MM.1S (cell line): ENCODE data around the gene HSF2.
A peak's percentile ranks its signal among the peaks of the same experiment; 100 is the strongest.

ENCODE experiments used
- DNase-seq: peaks from one replicate; pipeline ENCODE4 v3.0.0-alpha.2; 2015
- H2AFZ ChIP-seq: fragments of 300-600 bp; sonication (generic); 2 replicates; pipeline ENCODE4 v1.6.0; 2016; ENCODE audit warnings: antibody characterized with exemption, low read length
- H3F3A ChIP-seq: fragments of 300-600 bp; sonication (generic); 2 replicates; pipeline ENCODE4 v1.6.1; 2016; ENCODE audit warnings: mild to moderate bottlenecking, antibody characterized with exemption, low read length, moderate library complexity, mixed read lengths; ENCODE audit not compliant: insufficient read depth
- H3K27ac ChIP-seq: fragments of 300-600 bp; sonication (generic); 2 replicates; pipeline ENCODE4 v1.5.1; 2016; ENCODE audit warnings: mild to moderate bottlenecking, low read length
- H3K27me3 ChIP-seq: fragments of 300-600 bp; sonication (generic); replicated peaks from 2 replicates; pipeline ENCODE4 v1.6.0; 2016; ENCODE audit warnings: low read length; ENCODE audit not compliant: insufficient read depth
- H3K36me3 ChIP-seq: fragments of 300-600 bp; sonication (generic); replicated peaks from 2 replicates; pipeline ENCODE4 v1.6.1; 2016; ENCODE audit warnings: mild to moderate bottlenecking, low read length, mixed read lengths; ENCODE audit not compliant: insufficient read depth
- H3K4me1 ChIP-seq: fragments of 300-600 bp; sonication (generic); 2 replicates; pipeline ENCODE4 v1.6.1; 2016; ENCODE audit warnings: low read length, mixed read lengths
- H3K4me2 ChIP-seq: fragments of 300-600 bp; sonication (generic); 2 replicates; pipeline ENCODE4 v1.6.0; 2016; ENCODE audit warnings: low read depth, low read length
- H3K4me3 ChIP-seq: fragments of 300-600 bp; sonication (generic); 2 replicates; pipeline ENCODE4 v1.5.1; 2016; ENCODE audit warnings: low read length, mixed read lengths
- H3K79me2 ChIP-seq: fragments of 300-600 bp; sonication (generic); 2 replicates; pipeline ENCODE4 v1.6.1; 2016; ENCODE audit warnings: mixed run types, low read length, mixed read lengths
- H3K9ac ChIP-seq: fragments of 300-600 bp; sonication (generic); 2 replicates; pipeline ENCODE4 v1.6.1; 2016; ENCODE audit warnings: low read length, mixed read lengths
- H3K9me2 ChIP-seq: fragments of 300-600 bp; sonication (generic); replicated peaks from 2 replicates; pipeline ENCODE4 v1.6.1; 2016; ENCODE audit warnings: mild to moderate bottlenecking, low read length, mixed read lengths; ENCODE audit not compliant: insufficient read depth
- H3K9me3 ChIP-seq: fragments of 300-600 bp; sonication (generic); replicated peaks from 2 replicates; pipeline ENCODE4 v1.6.1; 2016; ENCODE audit warnings: mild to moderate bottlenecking, low read length, mixed read lengths; ENCODE audit not compliant: insufficient read depth
- H4K20me1 ChIP-seq: fragments of 300-600 bp; sonication (generic); 2 replicates; pipeline ENCODE4 v1.6.1; 2016; ENCODE audit warnings: mild to moderate bottlenecking, low read length, moderate library complexity, mixed read lengths; ENCODE audit not compliant: insufficient read depth
- EZH2 ChIP-seq: fragments of 300-600 bp; sonication (generic); optimal IDR thresholded peaks from 2 replicates; pipeline ENCODE3; 2017; ENCODE audit warnings: low read depth, mild to moderate bottlenecking, antibody characterized with exemption, low read length, mixed read lengths
- EZH2phosphoT487 ChIP-seq: fragments of 300-600 bp; sonication (generic); IDR thresholded peaks from 2 replicates; pipeline ENCODE4 v1.6.1; 2018; ENCODE audit warnings: antibody characterized with exemption, low read length
- TF ChIP-seq, protein P1 (sequence below): fragments of 300-600 bp; sonication (generic); IDR thresholded peaks from 2 replicates; pipeline ENCODE4 v1.5.1; 2016; ENCODE audit warnings: antibody characterized with exemption, low read length, mixed read lengths

Gene HSF2

DNA sequence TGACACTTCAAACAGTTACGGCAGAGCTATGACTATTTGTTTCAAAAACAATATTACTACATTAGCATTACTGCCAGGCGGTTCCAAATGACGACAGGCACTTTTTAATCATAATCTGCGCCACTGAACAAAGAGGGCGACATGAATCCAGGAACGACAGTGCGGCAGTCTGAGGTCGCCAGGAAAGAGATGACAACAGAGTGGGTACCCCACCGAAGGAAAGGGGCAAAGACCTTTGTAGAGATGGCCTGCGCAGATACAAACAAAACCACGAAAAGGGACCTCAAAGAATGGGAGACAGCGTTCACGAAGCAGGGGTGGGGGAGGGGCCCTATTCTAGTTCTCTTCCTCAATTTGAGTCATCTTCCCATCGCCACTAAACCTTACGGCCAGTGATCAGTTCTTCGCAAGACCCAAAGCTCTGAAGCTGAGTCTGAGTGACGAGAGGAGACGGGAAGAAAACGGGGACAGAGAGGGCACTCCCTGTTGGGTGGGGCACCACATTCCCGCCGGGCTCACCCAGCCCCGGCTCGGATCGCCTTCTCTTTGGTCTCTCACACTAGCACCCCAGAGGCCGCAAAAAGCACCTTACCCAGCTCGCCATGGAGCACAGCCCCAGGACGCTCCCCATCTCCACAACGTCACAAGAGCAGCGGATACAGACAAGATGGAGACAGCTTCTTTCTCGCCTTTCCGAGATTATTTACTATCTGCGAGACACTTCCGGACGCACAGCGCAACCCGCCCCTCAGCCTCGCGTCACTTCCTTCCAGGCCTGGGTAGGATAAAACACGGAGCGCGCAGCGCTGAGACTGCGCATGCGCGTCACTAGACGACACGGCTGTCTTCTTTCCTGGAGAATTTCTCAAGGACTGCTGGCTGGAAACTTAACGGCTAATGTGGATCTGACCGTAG lies 71.9 kb downstream of the HSF2 start, which contains the start of gene SERINC1:
TSS of gene SERINC1 (minus strand) at position 701 of the 915 bp plus-strand sequence. CDS start at position 631, 70 bp downstream.
- Histone ChIP-seq H4K20me1 (0 out of 2 replicates have a peak, but pooled peaks cover 3% of the 10 kb centered on the region), H3F3A (no peaks in the 10 kb centered on the region), H3K9me3 (no peaks in the 10 kb centered on the region), H3K27ac (peak within 1 kb of the TSS; percentile 75), H3K27me3 (no peaks in the 10 kb centered on the region), H3K36me3 (no peaks in the 10 kb centered on the region), H3K4me2 (peak within 1 kb of the TSS; percentile 87), H3K79me2 (peaks cover 53% of the 10 kb centered on the region), H3K4me1 (0 out of 2 replicates have a peak, but pooled peaks cover 7% of the 10 kb centered on the region), H3K9ac (peak within 1 kb of the TSS; percentile 90), H2AFZ (peak within 1 kb of the TSS; percentile 55), H3K4me3 (peak within 1 kb of the TSS; percentile 97), H3K9me2 (no peaks in the 10 kb centered on the region)
- TF ChIP-seq EZH2: no peak
- peak; percentile 95 for DNase-seq

DNA sequence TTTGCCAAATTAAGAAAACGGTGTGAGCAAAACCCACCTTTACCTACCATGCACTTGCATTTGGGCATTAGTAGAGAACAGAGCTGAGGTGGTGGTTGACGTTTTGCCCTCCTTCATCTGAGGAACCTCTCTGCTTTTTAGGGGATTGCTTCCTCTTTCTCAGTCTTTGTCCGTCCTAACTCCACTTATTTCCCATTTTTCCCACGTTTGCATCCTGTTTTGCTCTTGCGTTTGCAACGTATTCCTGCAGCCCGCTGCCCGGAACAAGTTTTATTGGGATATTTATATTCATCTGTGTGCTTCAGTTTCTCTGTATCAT lies 72.5 kb downstream of the HSF2 start:
- Histone ChIP-seq H3K9me2 (no peaks in the 10 kb centered on the region), H4K20me1 (0 out of 2 replicates have a peak, but pooled peaks cover 3% of the 10 kb centered on the region), H3K9ac (peak overlapping the region; percentile 90), H2AFZ (peak overlapping the region; percentile 55), H3K36me3 (no peaks in the 10 kb centered on the region), H3K79me2 (peaks cover 47% of the 10 kb centered on the region), H3K27me3 (no peaks in the 10 kb centered on the region), H3K4me3 (peak overlapping the region; percentile 97), H3K4me2 (peak overlapping the region; percentile 53), H3K9me3 (no peaks in the 10 kb centered on the region), H3K27ac (peak overlapping the region; percentile 75; the same call in 1 of the 2 replicates), H3K4me1 (0 out of 2 replicates have a peak, but pooled peaks cover 7% of the 10 kb centered on the region), H3F3A (no peaks in the 10 kb centered on the region)
- TF ChIP-seq EZH2: no peak
- no peak for TF ChIP-seq EZH2phosphoT487
- TF ChIP-seq, protein P1, sequence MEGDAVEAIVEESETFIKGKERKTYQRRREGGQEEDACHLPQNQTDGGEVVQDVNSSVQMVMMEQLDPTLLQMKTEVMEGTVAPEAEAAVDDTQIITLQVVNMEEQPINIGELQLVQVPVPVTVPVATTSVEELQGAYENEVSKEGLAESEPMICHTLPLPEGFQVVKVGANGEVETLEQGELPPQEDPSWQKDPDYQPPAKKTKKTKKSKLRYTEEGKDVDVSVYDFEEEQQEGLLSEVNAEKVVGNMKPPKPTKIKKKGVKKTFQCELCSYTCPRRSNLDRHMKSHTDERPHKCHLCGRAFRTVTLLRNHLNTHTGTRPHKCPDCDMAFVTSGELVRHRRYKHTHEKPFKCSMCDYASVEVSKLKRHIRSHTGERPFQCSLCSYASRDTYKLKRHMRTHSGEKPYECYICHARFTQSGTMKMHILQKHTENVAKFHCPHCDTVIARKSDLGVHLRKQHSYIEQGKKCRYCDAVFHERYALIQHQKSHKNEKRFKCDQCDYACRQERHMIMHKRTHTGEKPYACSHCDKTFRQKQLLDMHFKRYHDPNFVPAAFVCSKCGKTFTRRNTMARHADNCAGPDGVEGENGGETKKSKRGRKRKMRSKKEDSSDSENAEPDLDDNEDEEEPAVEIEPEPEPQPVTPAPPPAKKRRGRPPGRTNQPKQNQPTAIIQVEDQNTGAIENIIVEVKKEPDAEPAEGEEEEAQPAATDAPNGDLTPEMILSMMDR: no peak
- no peak for DNase-seq

DNA sequence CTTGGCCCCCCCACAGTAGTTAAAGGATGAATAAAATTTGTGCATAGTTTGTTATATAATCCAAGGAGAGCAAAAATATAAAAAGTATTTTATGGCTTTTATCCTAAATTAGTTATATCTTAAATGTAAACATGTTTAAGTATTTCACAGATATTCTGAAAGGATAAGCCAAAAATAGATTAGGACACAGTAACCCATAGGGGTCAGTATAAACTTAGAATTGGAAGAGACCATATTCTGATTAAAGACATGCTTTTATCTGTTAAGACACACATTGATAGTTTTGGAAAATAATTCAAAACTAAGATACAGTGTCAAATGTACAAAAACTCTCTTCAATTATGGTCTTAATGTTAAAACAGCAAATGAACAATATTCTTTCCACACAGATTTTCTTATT lies 76.7 kb downstream of the HSF2 start:
- no peak overlapping the region for H3K9ac ChIP-seq
- peaks cover 5% of the 10 kb centered on the region for H3K79me2 ChIP-seq
- H3K9me2 ChIP-seq: no peaks in the 10 kb centered on the region
- H4K20me1 ChIP-seq: no peaks in the 10 kb centered on the region
- no peak for TF ChIP-seq EZH2
- TF ChIP-seq, protein P1: peak; percentile 40
- H3K4me1 ChIP-seq: no peaks in the 10 kb centered on the region
- no peak overlapping the region for H3K27ac ChIP-seq
- DNase-seq: peak; percentile 40
- no peaks in the 10 kb centered on the region for H3K36me3 ChIP-seq
- H3K9me3 ChIP-seq: no peaks in the 10 kb centered on the region
- no peak overlapping the region for H2AFZ ChIP-seq
- H3K4me3 ChIP-seq: no peak overlapping the region
- H3K4me2 ChIP-seq: no peak overlapping the region
- H3K27me3 ChIP-seq: no peaks in the 10 kb centered on the region
- no peaks in the 10 kb centered on the region for H3F3A ChIP-seq

DNA sequence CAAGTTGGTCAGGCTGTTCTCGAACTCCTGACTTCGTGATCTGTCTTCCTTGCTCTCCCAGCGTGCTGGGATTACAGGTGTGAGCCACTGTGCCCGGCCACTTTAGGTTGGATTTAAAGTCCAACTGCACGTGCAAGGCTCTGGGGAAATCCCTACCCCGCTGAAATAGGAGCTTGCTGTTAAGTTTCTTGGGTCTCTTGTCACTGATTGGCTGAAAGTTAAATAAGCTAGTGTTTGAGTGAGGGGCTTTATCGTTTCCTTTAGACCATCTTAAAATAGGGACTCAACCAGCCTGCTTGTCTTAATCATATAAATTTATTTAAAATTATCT lies 83.3 kb downstream of the HSF2 start:
- H3K79me2 ChIP-seq: no peaks in the 10 kb centered on the region
- H3K36me3 ChIP-seq: no peaks in the 10 kb centered on the region

More for the DNA sequence above, 83.3 kb downstream of the HSF2 start:
- Histone ChIP-seq H3K4me2 (no peak overlapping the region), H3F3A (no peaks in the 10 kb centered on the region), H3K9ac (no peak overlapping the region), H3K4me3 (no peak overlapping the region), H3K27me3 (no peaks in the 10 kb centered on the region), H3K9me3 (no peaks in the 10 kb centered on the region), H4K20me1 (no peaks in the 10 kb centered on the region), H3K9me2 (no peaks in the 10 kb centered on the region), H2AFZ (no peak overlapping the region), H3K4me1 (no peaks in the 10 kb centered on the region), H3K27ac (no peak overlapping the region)
- TF ChIP-seq EZH2 (no peak), EZH2phosphoT487 (no peak)
- TF ChIP-seq, protein P1: no peak
- no peak for DNase-seq
